GM23338 (cell line): ENCODE results near the gene NPY4R2.
"Not testable (repeated sequence)": the region's sequence is repeated elsewhere in the genome, so short reads cannot be mapped to it uniquely, and the experiment has no call there.

Experiments used
- CTCF ChIP-seq, 2 experiments: fragments of 200-600 bp in 1 of 2; sonication (generic) in 1 of 2; conservative IDR thresholded peaks; 2 replicates each; pipeline versions ENCODE4 v1.5.1 to v1.6.1; 2016 to 2017; ENCODE audit warnings: antibody characterized with exemption in 2 of 2, low read depth in 2 of 2, mild to moderate bottlenecking in 2 of 2, moderate library complexity in 1 of 2
- EZH2 ChIP-seq: fragments of 200-600 bp; sonication (generic); IDR thresholded peaks from one replicate; pipeline ENCODE4 v1.8.0; 2017; ENCODE audit warnings: antibody characterized with exemption, mild to moderate bottlenecking, low read depth; ENCODE audit not compliant: unreplicated experiment
- EZH2phosphoT487 ChIP-seq: fragments of 200-600 bp; sonication (generic); IDR thresholded peaks from one replicate; pipeline ENCODE4 v1.8.1; 2018; ENCODE audit warnings: antibody characterized with exemption; ENCODE audit not compliant: unreplicated experiment
- NANOG ChIP-seq: IDR thresholded peaks from 2 replicates; pipeline ENCODE4 v1.6.1; 2016; ENCODE audit warnings: antibody characterized with exemption, borderline replicate concordance
- POLR2AphosphoS5 ChIP-seq: IDR thresholded peaks from 2 replicates; pipeline ENCODE4 v1.6.1; 2016; ENCODE audit warnings: antibody characterized with exemption, low read depth
- REST ChIP-seq: IDR thresholded peaks from one replicate; pipeline ENCODE4 v1.6.1; 2018; ENCODE audit warnings: antibody characterized with exemption; ENCODE audit not compliant: unreplicated experiment
- ZNF114 ChIP-seq: fragments of 250-450 bp; sonication (Bioruptor Pico); IDR thresholded peaks from 2 replicates; pipeline ENCODE4 v1.5.0; 2020; ENCODE audit warnings: mild to moderate bottlenecking, moderate library complexity

GRCh38 chr10:47920610-47921009 lies 2.1 kb downstream of the NPY4R2 start:
- TF ChIP-seq CTCF (conservative IDR thresholded peaks at IDR 0.05; ENCODE audit: low read depth in 2 of 2); REST; EZH2; POLR2AphosphoS5; NANOG; ZNF114 (CRISPR knock-in tag); EZH2phosphoT487: not testable (repeated sequence)
